ENCODE results near the gene ALG14. TPM values are rescaled to one million over a fixed set of nuclear protein-coding genes. Genes with fewer than 3 reads are reported as not detected.

ALG14 gene
- polyA plus RNA-seq, 1 donor from 2014 or later: 2.6 TPM

- TF ChIP-seq REST (IDR thresholded peaks at IDR 0.05; ENCODE audit: borderline replicate concordance): no peak
These were observed 1.2 kb downstream of the ALG14 start (continued) for GRCh38 chr1:95071539-95071938.

- Histone ChIP-seq H3K9me3 (ENCODE audit: low read length) (no peaks in the 10 kb centered on the region), H2AFZ (ENCODE audit: low read depth, low read length) (no peak overlapping the region), H3K4me3 (ENCODE audit: low read length) (no peak overlapping the region), H3K4me2 (ENCODE audit: low read length) (no peak overlapping the region), H3K9me2 (ENCODE audit: insufficient read depth, low read length) (no peaks in the 10 kb centered on the region), H3K27ac (ENCODE audit: low read length) (no peak overlapping the region), H4K20me1 (ENCODE audit: insufficient read depth) (no peaks in the 10 kb centered on the region), H3K79me2 (replicated peaks; ENCODE audit: insufficient read depth, low read length) (no peaks in the 10 kb centered on the region), H3K9ac (ENCODE audit: low read length) (no peak overlapping the region), H3K36me3 (ENCODE audit: insufficient read depth, low read length) (no peaks in the 10 kb centered on the region), H3F3A (ENCODE audit: insufficient read depth, low read length, poor library complexity, severe bottlenecking) (no peaks in the 10 kb centered on the region), H3K27me3 (ENCODE audit: insufficient read depth, low read depth, low read length) (no peaks in the 10 kb centered on the region)
- no peak for TF ChIP-seq REST (IDR thresholded peaks at IDR 0.05; ENCODE audit: borderline replicate concordance)
- no peak for TF ChIP-seq EZH2 (IDR thresholded peaks at IDR 0.05; ENCODE audit: borderline replicate concordance, insufficient read depth, low read length, poor library complexity, severe bottlenecking)
- TF ChIP-seq CTCF (IDR thresholded peaks at IDR 0.05; ENCODE audit: poor library complexity, severe bottlenecking): no peak
- TF ChIP-seq EP300 (conservative IDR thresholded peaks at IDR 0.05; ENCODE audit: poor library complexity, severe bottlenecking): no peak
- no peak for TF ChIP-seq POLR2AphosphoS5 (IDR thresholded peaks at IDR 0.05)
- no peak for TF ChIP-seq RAD21 (conservative IDR thresholded peaks at IDR 0.05)
- TF ChIP-seq SMC3 (conservative IDR thresholded peaks at IDR 0.05; ENCODE audit: poor library complexity): no peak
- TF ChIP-seq TAF1 (IDR thresholded peaks at IDR 0.05; ENCODE audit: low read depth): no peak
- no peak for TF ChIP-seq MXI1 (conservative IDR thresholded peaks at IDR 0.05; ENCODE audit: poor library complexity, severe bottlenecking)
These were observed 3.0 kb downstream of the ALG14 start for GRCh38 chr1:95069710-95070093.

All from neural cell (in vitro differentiated cells).